IMR-90 (cell line): Measurements from ENCODE around the gene ABHD18. TPM values are rescaled to one million over a fixed set of nuclear protein-coding genes. Genes with fewer than 3 reads are reported as not detected.

Experiments used
- ATAC-seq: fragments of 200-7000 bp; cut with Tn5 transposase; 2 replicates; pipeline ENCODE4 v1.9.1; 2020; ENCODE audit warnings: low read depth, mild to moderate bottlenecking, moderate library complexity
- BruUV-seq: library from RNA; stranded (reverse); fragments of 400-500 nt; replicated peaks from 2 replicates; lab custom pipeline; 2021; lab: Mats Ljungman, UMichigan
- CTCF ChIA-PET: fragments of 300-600 bp; formaldehyde crosslinking; extraction: SDS; loops from one replicate; lab custom pipeline; 2021; ENCODE audit warnings: antibody characterized with exemption; lab: Yijun Ruan, JAX
- POLR2A ChIA-PET: fragments of 300-600 bp; sonication (Branson Sonifier 250); formaldehyde crosslinking; loops from one replicate; lab custom pipeline; 2022; ENCODE audit warnings: antibody characterized with exemption; ENCODE audit not compliant: unreplicated experiment; lab: Charles Lee
- DNase-seq: peaks from one replicate; pipeline ENCODE4 v3.0.0; 2013
- H2AFZ ChIP-seq: replicated peaks from 2 replicates; pipeline ENCODE3; 2013; ENCODE audit warnings: low read length, mild to moderate bottlenecking; ENCODE audit not compliant: poor library complexity
- H2AK5ac ChIP-seq: 2 replicates; pipeline ENCODE4 v1.6.1; 2013; ENCODE audit warnings: low read depth, low read length, inconsistent platforms
- H2AK9ac ChIP-seq: replicated peaks from 2 replicates; pipeline ENCODE3; 2013; ENCODE audit warnings: mild to moderate bottlenecking, low read depth, low read length, moderate library complexity; ENCODE audit not compliant: poor library complexity
- H2BK120ac ChIP-seq: 2 replicates; pipeline ENCODE4 v1.6.1; 2013; ENCODE audit warnings: low read depth, low read length, inconsistent platforms
- H2BK15ac ChIP-seq: 3 replicates; pipeline ENCODE4 v1.6.1; 2013; ENCODE audit warnings: low read depth, low read length, inconsistent platforms
- H2BK20ac ChIP-seq: 2 replicates; pipeline ENCODE4 v1.6.1; 2013; ENCODE audit warnings: low read depth, mild to moderate bottlenecking, inconsistent platforms, low read length, moderate library complexity
- H2BK5ac ChIP-seq: 2 replicates; pipeline ENCODE4 v1.6.1; 2013; ENCODE audit warnings: mild to moderate bottlenecking, low read depth, low read length, inconsistent platforms; ENCODE audit not compliant: poor library complexity, severe bottlenecking
- H3K14ac ChIP-seq: replicated peaks from 2 replicates; pipeline ENCODE4 v1.6.1; 2013; ENCODE audit warnings: low read depth, low read length, inconsistent platforms
- H3K18ac ChIP-seq: 2 replicates; pipeline ENCODE4 v1.6.1; 2013; ENCODE audit warnings: low read depth, low read length, control low read depth
- H3K23ac ChIP-seq: 2 replicates; pipeline ENCODE4 v1.6.1; 2013; ENCODE audit warnings: low read depth, low read length, inconsistent platforms
- H3K27ac ChIP-seq: 2 replicates; pipeline ENCODE4 v1.5.1; 2013; ENCODE audit warnings: mild to moderate bottlenecking, control low read depth, low read length; ENCODE audit not compliant: insufficient read depth
- H3K27me3 ChIP-seq: 2 replicates; pipeline ENCODE4 v1.6.1; 2013; ENCODE audit warnings: low read length; ENCODE audit not compliant: control insufficient read depth, insufficient read depth
- H3K36me3 ChIP-seq: 2 replicates; pipeline ENCODE4 v1.6.1; 2013; ENCODE audit warnings: low read length, mixed read lengths; ENCODE audit not compliant: control insufficient read depth, insufficient read depth
- H3K4ac ChIP-seq: 2 replicates; pipeline ENCODE4 v1.6.1; 2013; ENCODE audit warnings: low read depth, low read length, inconsistent platforms
- H3K4me1 ChIP-seq: 2 replicates; pipeline ENCODE4 v1.6.1; 2013; ENCODE audit warnings: low read length, mixed read lengths; ENCODE audit not compliant: control insufficient read depth, insufficient read depth
- H3K4me2 ChIP-seq: 2 replicates; pipeline ENCODE4 v1.6.1; 2013; ENCODE audit warnings: low read depth, mild to moderate bottlenecking, control low read depth, low read length, moderate library complexity
- H3K4me3 ChIP-seq: 2 replicates; pipeline ENCODE4 v1.5.1; 2013; ENCODE audit warnings: low read depth, mild to moderate bottlenecking, control low read depth, low read length, moderate library complexity; ENCODE audit not compliant: insufficient read depth
- H3K56ac ChIP-seq: 2 replicates; pipeline ENCODE4 v1.6.1; 2013; ENCODE audit warnings: low read length, inconsistent platforms; ENCODE audit not compliant: insufficient read depth; ENCODE audit errors: extremely low read depth
- H3K79me1 ChIP-seq, 2 experiments: 2 replicates each; pipeline ENCODE4 v1.6.1; 2013; ENCODE audit warnings: low read length in 2 of 2, inconsistent platforms in 1 of 2, low read depth in 1 of 2
- H3K9ac ChIP-seq: 2 replicates; pipeline ENCODE4 v1.6.1; 2013; ENCODE audit warnings: low read depth, low read length, control low read depth
- H3K9me1 ChIP-seq: 2 replicates; pipeline ENCODE4 v1.6.1; 2013; ENCODE audit warnings: low read length, inconsistent platforms; ENCODE audit not compliant: insufficient read depth
- H3K9me3 ChIP-seq: 2 replicates; pipeline ENCODE4 v1.6.1; 2013; ENCODE audit warnings: low read length; ENCODE audit not compliant: control insufficient read depth, insufficient read depth
- H4K20me1 ChIP-seq: 2 replicates; pipeline ENCODE4 v1.6.1; 2013; ENCODE audit warnings: low read length, inconsistent platforms; ENCODE audit not compliant: insufficient read depth
- H4K5ac ChIP-seq: 2 replicates; pipeline ENCODE4 v1.6.1; 2013; ENCODE audit warnings: mild to moderate bottlenecking, low read depth, low read length, control low read depth
- H4K8ac ChIP-seq, 2 experiments: 2 replicates each; pipeline ENCODE4 v1.6.1; 2013; ENCODE audit warnings: low read depth in 2 of 2, low read length in 2 of 2, control low read depth in 1 of 2, inconsistent platforms in 1 of 2
- H4K91ac ChIP-seq: 2 replicates; pipeline ENCODE4 v1.6.1; 2013; ENCODE audit warnings: low read depth, low read length, inconsistent platforms; ENCODE audit not compliant: insufficient read depth
- CTCF ChIP-seq: conservative IDR thresholded peaks from 2 replicates; pipeline ENCODE4 v1.5.1; 2012; ENCODE audit warnings: mild to moderate bottlenecking, low read depth, low read length, improper control_type of control experiment
- FOS ChIP-seq: fragments of 150-350 bp; IDR thresholded peaks from 2 replicates; pipeline ENCODE4 v1.6.1; 2016; ENCODE audit warnings: low read depth, low read length
- WGBS, 2 experiments: methylation state at CpG; one replicate each; pipeline versions ENCODE4 v1.1.5 to v1.1.7; 2013; ENCODE audit warnings: missing lambda C conversion rate in 2 of 2; ENCODE audit not compliant: insufficient read length in 1 of 2; ENCODE audit errors: extremely low coverage in 2 of 2; 5-methylcytosine and 5-hydroxymethylcytosine counted together
- dilution Hi-C: fragments of 300-500 bp; cut with HindIII; formaldehyde crosslinking; loops from one replicate; pipeline ENCODE4 v1.14.3; 2018; ENCODE audit warnings: low sequenced_read_pairs; ENCODE audit not compliant: unreplicated experiment
- in situ Hi-C: fragments of 300-500 bp; cut with MboI; formaldehyde crosslinking; loops from 3 replicates; pipeline ENCODE4 v1.14.3; 2019; ENCODE audit warnings: low sequenced_read_pairs, inconsistent platforms, mixed read lengths
- intact Hi-C: fragments of 100-400 bp; cut with micrococcal nuclease; formaldehyde crosslinking; loops from 2 replicates; pipeline ENCODE4 v1.10.0; 2022
- polyA plus RNA-seq, 3 experiments: library from polyadenylated mRNA; depleted of rRNA; stranded (reverse); fragments of >200 nt; gene quantifications; 2 replicates each; pipeline ENCODE4 v1.2.3, GENCODE V29; 2012; ENCODE audit warnings: low replicate concordance in 1 of 3
- total RNA-seq: library from RNA; depleted of rRNA; stranded (reverse); fragments of >200 nt; gene quantifications from 2 replicates; pipeline ENCODE4 v1.2.3, GENCODE V29; 2012

ABHD18 gene
- total and polyA plus RNA-seq, 2 of the 4 experiments (the other 2 are of a cell fraction): 2.4 to 4.3 TPM

GRCh38 chr4:127936974-127937373 is 28.2 kb upstream of the ABHD18 start:
- Histone ChIP-seq H3K23ac (no peak overlapping the region), H3K14ac (no peak overlapping the region), H4K5ac (no peak overlapping the region), H3K4me3 (no peak overlapping the region), H3K18ac (no peak overlapping the region), H2BK20ac (no peak overlapping the region), H2AK9ac (no peak overlapping the region), H3K79me1 (no peaks in the 10 kb centered on the region), H2BK15ac (no peak overlapping the region), H2AFZ (no peak overlapping the region), H3K9me3 (no peaks in the 10 kb centered on the region), H4K8ac (no peak overlapping the region), H3K27me3 (no peaks in the 10 kb centered on the region), H3K56ac (no peak overlapping the region), H4K91ac (no peak overlapping the region), H3K4me1 (peaks cover 3% of the 10 kb centered on the region; the same call in 1 of the 2 replicates), H3K4ac (no peak overlapping the region), H2BK5ac (no peak overlapping the region), H3K27ac (no peak overlapping the region), H3K9me1 (no peaks in the 10 kb centered on the region), H3K9ac (no peak overlapping the region), H4K20me1 (no peaks in the 10 kb centered on the region), H2AK5ac (no peak overlapping the region), H3K36me3 (peaks cover 3% of the 10 kb centered on the region; the same call in 1 of the 2 replicates), H2BK120ac (no peak overlapping the region), H3K4me2 (no peak overlapping the region; the same call in 1 of the 2 replicates)
- no CpG with 5 or more reads among the region's 1 CpG for WGBS, 2 experiments
- dilution Hi-C loops: no loop called here
- in situ Hi-C loops: no loop called here
- intact Hi-C loops: no loop called here
- ATAC-seq (peak; percentile 59; the same call in 1 of the 2 replicates), DNase-seq (peak; percentile 30)
- no TSS peak for BruUV-seq
- CTCF ChIA-PET: no interaction called here
- TF ChIP-seq CTCF (no peak), FOS (0 out of 2 replicates have a peak, but pooled peaks have one; percentile 17)
- POLR2A ChIA-PET: no interaction called here
